ENCODE data around the gene DGCR2. TPM values are rescaled to one million over a fixed set of nuclear protein-coding genes. Genes with fewer than 3 reads are reported as not detected.
"Not testable (repeated sequence)": the region's sequence is repeated elsewhere in the genome, so short reads cannot be mapped to it uniquely, and the experiment has no call there.

The DGCR2 gene
- total RNA-seq, 1 donor from 2014 or later, result 70.6 TPM

DNA sequence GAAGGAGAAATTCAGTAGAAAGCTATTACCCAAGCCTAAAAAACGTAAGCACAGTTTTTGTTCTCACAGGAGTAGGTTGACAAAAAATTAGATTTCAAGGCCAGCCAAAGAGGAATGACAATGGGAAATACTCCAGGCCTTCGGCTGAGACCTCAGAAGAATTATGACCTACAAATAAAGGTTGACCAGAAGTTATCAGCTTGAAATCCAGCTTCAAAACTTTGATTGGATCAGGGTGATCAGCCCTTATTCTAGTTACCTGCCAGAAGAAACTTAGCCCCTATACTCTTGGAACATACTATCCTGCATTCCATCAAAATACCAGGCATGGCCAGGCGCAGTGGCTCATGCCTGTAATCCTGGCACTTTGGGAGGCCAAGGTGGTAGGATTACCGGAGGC lies 117.7 kb downstream of the DGCR2 start:
- no peak for ATAC-seq
- no peaks in the 10 kb centered on the region for H3K9me3 ChIP-seq
- H3K36me3 ChIP-seq, result no peaks in the 10 kb centered on the region
- H3K4me1 ChIP-seq, result no peaks in the 10 kb centered on the region
- no peak overlapping the region for H3K27ac ChIP-seq
- H3K27me3 ChIP-seq, result peaks cover 11% of the 10 kb centered on the region
- no peak overlapping the region for H3K4me3 ChIP-seq
- no peak for DNase-seq
- TF ChIP-seq, protein P1, sequence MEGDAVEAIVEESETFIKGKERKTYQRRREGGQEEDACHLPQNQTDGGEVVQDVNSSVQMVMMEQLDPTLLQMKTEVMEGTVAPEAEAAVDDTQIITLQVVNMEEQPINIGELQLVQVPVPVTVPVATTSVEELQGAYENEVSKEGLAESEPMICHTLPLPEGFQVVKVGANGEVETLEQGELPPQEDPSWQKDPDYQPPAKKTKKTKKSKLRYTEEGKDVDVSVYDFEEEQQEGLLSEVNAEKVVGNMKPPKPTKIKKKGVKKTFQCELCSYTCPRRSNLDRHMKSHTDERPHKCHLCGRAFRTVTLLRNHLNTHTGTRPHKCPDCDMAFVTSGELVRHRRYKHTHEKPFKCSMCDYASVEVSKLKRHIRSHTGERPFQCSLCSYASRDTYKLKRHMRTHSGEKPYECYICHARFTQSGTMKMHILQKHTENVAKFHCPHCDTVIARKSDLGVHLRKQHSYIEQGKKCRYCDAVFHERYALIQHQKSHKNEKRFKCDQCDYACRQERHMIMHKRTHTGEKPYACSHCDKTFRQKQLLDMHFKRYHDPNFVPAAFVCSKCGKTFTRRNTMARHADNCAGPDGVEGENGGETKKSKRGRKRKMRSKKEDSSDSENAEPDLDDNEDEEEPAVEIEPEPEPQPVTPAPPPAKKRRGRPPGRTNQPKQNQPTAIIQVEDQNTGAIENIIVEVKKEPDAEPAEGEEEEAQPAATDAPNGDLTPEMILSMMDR (IDR thresholded peaks at IDR 0.05), result no peak
- intact Hi-C loops (cut with DNase I), result no loop called here

DNA sequence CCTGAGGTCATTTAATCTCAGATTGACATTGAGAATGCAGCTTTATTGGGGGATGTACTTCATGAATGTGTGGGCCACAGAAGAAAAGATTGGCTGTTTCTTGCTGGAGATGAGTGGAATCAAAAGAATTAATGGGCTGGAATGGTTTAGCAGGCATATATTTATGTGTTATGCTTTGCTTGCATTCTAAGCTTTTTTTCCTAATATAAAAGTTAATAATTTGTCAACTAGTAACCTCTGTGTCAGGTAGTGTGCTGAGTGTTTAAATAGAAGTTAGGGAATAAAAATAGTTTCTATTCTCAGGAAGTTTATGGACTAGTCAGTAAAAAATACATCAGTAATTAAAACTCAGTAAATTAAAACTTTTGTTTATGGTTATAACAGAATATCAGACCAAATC lies 118.7 kb downstream of the DGCR2 start:
- no peak overlapping the region for H3K4me3 ChIP-seq

DNA sequence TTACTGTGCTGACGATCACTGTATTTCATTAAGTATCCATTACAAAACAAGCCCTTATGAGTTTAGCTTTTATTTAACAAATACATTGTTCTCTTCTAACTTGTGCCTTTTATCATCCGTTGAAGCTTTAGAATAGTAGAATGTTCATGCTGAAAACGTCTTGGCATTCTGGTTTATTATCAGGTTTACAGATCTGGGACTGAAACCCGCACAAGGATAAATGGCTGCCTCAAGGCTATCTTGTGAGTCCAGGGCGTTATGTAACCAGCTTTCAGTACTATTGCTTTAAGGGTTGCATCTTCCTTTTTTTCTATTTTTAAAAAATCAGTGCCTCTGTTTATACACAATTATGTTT lies 119.6 kb downstream of the DGCR2 start:
- Histone ChIP-seq H3K36me3 (no peaks in the 10 kb centered on the region), H3K9me3 (no peaks in the 10 kb centered on the region), H3K27ac (no peak overlapping the region), H3K4me3 (no peak overlapping the region), H3K27me3 (peaks cover 11% of the 10 kb centered on the region), H3K4me1 (no peaks in the 10 kb centered on the region)
- intact Hi-C loops (cut with DNase I), result no loop called here
- no peak for ATAC-seq
- TF ChIP-seq, protein P1 (IDR thresholded peaks at IDR 0.05), result no peak
- DNase-seq, result no peak

More for the DNA sequence above, 118.7 kb downstream of the DGCR2 start:
- DNase-seq, result no peak
- H3K27me3 ChIP-seq, result peaks cover 11% of the 10 kb centered on the region
- H3K27ac ChIP-seq, result no peak overlapping the region
- H3K36me3 ChIP-seq, result no peaks in the 10 kb centered on the region
- no peaks in the 10 kb centered on the region for H3K9me3 ChIP-seq
- no peaks in the 10 kb centered on the region for H3K4me1 ChIP-seq
- no peak for ATAC-seq
- intact Hi-C loops (cut with DNase I), result no loop called here
- TF ChIP-seq, protein P1 (IDR thresholded peaks at IDR 0.05), result no peak

DNA sequence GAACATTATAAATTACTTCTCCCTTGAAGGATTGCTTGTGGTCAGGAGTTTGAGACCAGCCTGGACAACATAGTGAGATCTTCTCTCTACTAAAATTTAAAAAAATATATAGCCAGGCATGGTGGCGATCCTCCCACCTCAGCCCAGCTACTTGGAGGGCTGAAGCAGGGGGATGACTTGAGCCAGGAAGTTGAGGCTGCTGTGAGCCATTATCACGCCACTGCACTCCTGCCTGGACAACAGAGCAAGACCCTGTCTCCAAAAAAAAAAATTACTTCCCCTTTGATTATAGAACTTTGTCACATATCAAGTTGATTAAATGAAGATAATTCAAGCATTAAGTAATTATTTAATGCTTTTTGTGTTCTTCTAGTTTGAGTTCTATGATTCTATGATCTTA lies 121.0 kb downstream of the DGCR2 start:
- DNase-seq, result no peak
- ATAC-seq, result no peak
- no peaks in the 10 kb centered on the region for H3K9me3 ChIP-seq
- intact Hi-C loops (cut with DNase I), result no loop called here
- H3K4me1 ChIP-seq, result no peaks in the 10 kb centered on the region
- no peak overlapping the region for H3K27ac ChIP-seq
- H3K36me3 ChIP-seq, result no peaks in the 10 kb centered on the region
- H3K4me3 ChIP-seq, result no peak overlapping the region
- TF ChIP-seq, protein P1 (IDR thresholded peaks at IDR 0.05), result no peak
- H3K27me3 ChIP-seq, result peaks cover 6% of the 10 kb centered on the region

DNA sequence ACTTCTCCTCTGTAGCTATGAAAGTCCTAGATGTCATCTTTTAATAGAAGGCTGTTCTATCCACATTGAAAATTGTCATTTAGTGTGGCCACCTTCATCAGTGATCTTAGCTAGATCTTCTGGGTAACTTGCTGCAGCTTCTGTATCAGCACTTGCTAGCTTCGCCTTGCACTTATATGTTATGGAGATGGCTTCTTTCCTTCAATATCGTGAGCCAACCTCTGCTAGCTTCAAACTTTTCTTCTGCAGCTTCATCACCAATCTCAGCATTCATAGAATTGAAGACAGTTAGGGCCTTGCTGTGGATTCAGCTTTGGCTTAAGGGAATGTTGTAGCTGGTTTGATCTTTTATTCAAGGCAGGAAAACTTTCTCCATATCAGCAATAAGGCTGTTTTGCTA lies 122.1 kb downstream of the DGCR2 start:
- H3K27ac ChIP-seq; H3K36me3 ChIP-seq; H3K9me3 ChIP-seq; H3K4me1 ChIP-seq; H3K27me3 ChIP-seq; H3K4me3 ChIP-seq; intact Hi-C loops (cut with DNase I); DNase-seq; ATAC-seq: not testable (repeated sequence)

GRCh38 chr22:18999416-18999815 lies 122.8 kb downstream of the DGCR2 start:
- TF ChIP-seq, protein P1 (IDR thresholded peaks at IDR 0.05), result no peak
- DNase-seq, result no peak
- intact Hi-C loops (cut with DNase I), result no loop called here
- Histone ChIP-seq H3K27me3 (peaks cover 6% of the 10 kb centered on the region), H3K4me1 (no peaks in the 10 kb centered on the region), H3K4me3 (no peak overlapping the region), H3K27ac (no peak overlapping the region), H3K36me3 (no peaks in the 10 kb centered on the region), H3K9me3 (no peaks in the 10 kb centered on the region)
- no peak for ATAC-seq

Data from upper lobe of right lung (tissue), 1 donor.